Lower lobe of right lung (tissue), 2 donors: ENCODE results near the gene PHF2. TPM values are rescaled to one million over a fixed set of nuclear protein-coding genes. Genes with fewer than 3 reads are reported as not detected.

Experiments
- ATAC-seq, 2 donors: fragments of 200-7000 bp; cut with Tn5 transposase; one replicate each; pipeline ENCODE4 v1.9.1; 2020 to 2022; ENCODE audit warnings: mild to moderate bottlenecking in 2 of 2, moderate library complexity in 2 of 2
- DNase-seq: peaks from one replicate; pipeline ENCODE4 v3.0.0-alpha.2; 2020
- H3K27ac ChIP-seq: fragments of 200-600 bp; one replicate; pipeline ENCODE4 v1.8.0; 2022
- H3K27me3 ChIP-seq: fragments of 200-600 bp; one replicate; pipeline ENCODE4 v1.8.0; 2022; ENCODE audit warnings: low read depth
- H3K36me3 ChIP-seq: fragments of 200-600 bp; one replicate; pipeline ENCODE4 v1.8.0; 2022; ENCODE audit warnings: mild to moderate bottlenecking
- H3K4me1 ChIP-seq: fragments of 200-600 bp; one replicate; pipeline ENCODE4 v1.8.0; 2022
- H3K4me3 ChIP-seq: fragments of 200-600 bp; one replicate; pipeline ENCODE4 v1.8.0; 2022; ENCODE audit warnings: mild to moderate bottlenecking
- H3K9me3 ChIP-seq: fragments of 200-600 bp; one replicate; pipeline ENCODE4 v1.8.0; 2022
- intact Hi-C: fragments of 100-400 bp; cut with DNase I; formaldehyde crosslinking; loops from one replicate; pipeline ENCODE4 v1.11.0; 2022
- total RNA-seq: library from RNA; stranded (reverse); fragmentation: NEBNext Ultra II Directional; extraction: Animal tissue kit (Norgen Biotek cat#: 25700); gene quantifications from one replicate; pipeline ENCODE4 v1.2.1, GENCODE V29; 2021
- TF ChIP-seq, protein P1 (sequence below): fragments of 200-600 bp; IDR thresholded peaks from one replicate; pipeline ENCODE4 v1.8.0; 2022; ENCODE audit warnings: antibody characterized with exemption, mild to moderate bottlenecking
- donor health status: DM: no; HTN: yes; CAD: no; lungs with severe emphysema.

The PHF2 gene
- total RNA-seq, 1 donor from 2014 or later, result 39.1 TPM

DNA sequence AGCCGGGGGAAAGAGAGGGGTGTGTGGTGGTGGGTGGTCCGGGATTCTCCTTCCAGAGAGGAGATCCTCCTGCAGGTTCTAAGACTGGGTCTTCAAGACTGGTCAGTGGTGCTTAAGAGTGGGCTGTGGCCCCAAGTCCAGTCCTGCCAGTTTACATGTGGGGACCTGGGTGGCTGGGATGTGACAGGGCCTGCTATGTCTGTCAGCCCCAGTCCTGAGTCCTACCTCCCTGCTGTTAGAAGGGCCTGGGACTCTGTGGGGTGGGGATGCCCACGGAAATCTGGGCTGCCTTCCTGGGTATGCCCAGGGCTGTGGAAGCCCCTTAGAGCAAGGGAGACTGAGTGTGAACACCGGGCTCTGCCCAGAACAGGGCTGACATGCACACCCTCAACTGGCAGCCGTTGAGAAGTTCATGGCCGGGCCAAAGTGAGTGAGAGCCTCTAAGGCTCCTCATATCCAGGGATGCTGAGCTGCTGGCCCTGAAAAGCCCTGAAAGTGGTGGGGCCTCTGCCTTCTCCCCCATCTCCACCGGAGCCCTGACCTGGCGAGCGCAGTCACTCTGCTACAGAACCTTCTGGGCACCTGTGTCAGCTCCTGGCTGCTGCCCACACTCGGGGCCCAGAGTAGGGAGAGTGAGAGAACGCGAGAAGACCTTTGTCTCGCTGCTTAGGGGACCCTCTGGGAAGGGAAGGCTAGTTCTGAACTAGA, 1.7 kb downstream of the PHF2 start:
- H3K27ac ChIP-seq, result peak overlapping the region; percentile 87
- intact Hi-C loops, result no loop called here
- no peaks in the 10 kb centered on the region for H3K36me3 ChIP-seq
- ATAC-seq (no peak), DNase-seq (no peak)
- H3K27me3 ChIP-seq, result no peaks in the 10 kb centered on the region
- TF ChIP-seq, protein P1, sequence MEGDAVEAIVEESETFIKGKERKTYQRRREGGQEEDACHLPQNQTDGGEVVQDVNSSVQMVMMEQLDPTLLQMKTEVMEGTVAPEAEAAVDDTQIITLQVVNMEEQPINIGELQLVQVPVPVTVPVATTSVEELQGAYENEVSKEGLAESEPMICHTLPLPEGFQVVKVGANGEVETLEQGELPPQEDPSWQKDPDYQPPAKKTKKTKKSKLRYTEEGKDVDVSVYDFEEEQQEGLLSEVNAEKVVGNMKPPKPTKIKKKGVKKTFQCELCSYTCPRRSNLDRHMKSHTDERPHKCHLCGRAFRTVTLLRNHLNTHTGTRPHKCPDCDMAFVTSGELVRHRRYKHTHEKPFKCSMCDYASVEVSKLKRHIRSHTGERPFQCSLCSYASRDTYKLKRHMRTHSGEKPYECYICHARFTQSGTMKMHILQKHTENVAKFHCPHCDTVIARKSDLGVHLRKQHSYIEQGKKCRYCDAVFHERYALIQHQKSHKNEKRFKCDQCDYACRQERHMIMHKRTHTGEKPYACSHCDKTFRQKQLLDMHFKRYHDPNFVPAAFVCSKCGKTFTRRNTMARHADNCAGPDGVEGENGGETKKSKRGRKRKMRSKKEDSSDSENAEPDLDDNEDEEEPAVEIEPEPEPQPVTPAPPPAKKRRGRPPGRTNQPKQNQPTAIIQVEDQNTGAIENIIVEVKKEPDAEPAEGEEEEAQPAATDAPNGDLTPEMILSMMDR, result no peak
- peak overlapping the region; percentile 82 for H3K4me3 ChIP-seq
- no peaks in the 10 kb centered on the region for H3K9me3 ChIP-seq
- peaks cover 72% of the 10 kb centered on the region for H3K4me1 ChIP-seq

DNA sequence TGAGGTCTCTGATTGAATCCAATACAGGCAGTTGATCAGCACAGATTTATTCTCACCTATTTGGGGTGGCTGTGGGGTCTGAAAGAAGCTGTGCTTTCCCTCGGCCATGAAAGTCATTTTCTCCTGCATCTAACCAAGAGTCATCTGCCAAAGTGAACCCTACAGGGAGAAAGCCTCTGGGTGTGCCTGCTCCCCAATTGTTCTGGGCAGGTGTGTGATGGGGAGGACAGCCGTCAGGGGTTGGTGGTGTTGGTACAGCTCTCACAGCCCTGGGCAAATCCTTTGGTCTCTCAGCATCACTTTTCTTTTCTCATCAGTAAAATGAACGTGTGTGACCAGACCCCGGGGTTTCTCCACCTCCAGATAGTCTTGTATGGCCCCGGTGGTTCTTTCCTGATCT, 2.5 kb downstream of the PHF2 start:
- TF ChIP-seq, protein P1, result no peak
- ATAC-seq (no peak), DNase-seq (no peak)
- Histone ChIP-seq H3K36me3 (no peaks in the 10 kb centered on the region), H3K27ac (no peak overlapping the region), H3K4me3 (no peak overlapping the region), H3K27me3 (no peaks in the 10 kb centered on the region), H3K9me3 (no peaks in the 10 kb centered on the region), H3K4me1 (peaks cover 74% of the 10 kb centered on the region)
- intact Hi-C loops, result no loop called here

DNA sequence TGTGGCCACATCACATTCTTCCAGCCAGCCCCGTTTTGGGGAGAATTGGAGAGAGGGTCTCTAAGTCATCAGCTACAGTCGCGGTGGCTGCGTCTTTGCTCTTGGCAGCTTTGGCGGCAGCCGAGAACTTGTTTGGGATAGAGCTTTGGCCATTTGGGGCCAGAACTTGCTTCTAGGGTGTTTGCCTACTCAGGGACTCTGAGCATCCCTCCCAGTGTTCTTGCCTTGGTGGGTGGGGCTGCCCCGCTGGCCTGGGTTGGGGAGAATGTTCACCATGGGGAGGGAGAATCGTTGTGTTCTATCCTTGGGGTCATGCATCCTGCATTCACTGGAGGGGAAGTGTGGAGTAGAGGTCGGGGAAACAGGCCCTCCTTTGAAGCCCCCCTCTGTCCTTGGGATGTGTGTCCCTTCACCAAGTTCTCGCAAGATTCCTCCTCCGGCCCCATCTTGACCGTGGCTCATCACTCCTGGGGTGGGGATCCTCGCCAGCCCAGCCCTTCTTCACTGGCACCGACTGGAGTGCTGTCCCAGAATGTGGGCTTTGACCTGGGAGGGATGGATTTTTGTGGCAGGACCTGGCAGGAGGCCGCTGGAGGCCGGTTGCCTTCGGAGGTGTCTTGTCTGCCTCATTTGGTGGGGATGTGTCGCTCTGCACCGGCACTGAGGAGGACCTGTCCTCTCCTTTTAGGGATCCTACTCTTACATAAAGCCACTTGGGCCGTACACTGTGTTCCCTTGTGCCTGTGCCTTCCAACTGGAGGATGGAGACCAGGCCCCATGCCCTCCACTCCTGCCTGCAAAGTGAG, 3.5 kb downstream of the PHF2 start:
- Histone ChIP-seq H3K27me3 (no peaks in the 10 kb centered on the region), H3K4me1 (peaks cover 66% of the 10 kb centered on the region), H3K9me3 (no peaks in the 10 kb centered on the region), H3K27ac (peak overlapping the region; percentile 31), H3K36me3 (no peaks in the 10 kb centered on the region), H3K4me3 (no peak overlapping the region)
- intact Hi-C loops, result no loop called here
- ATAC-seq (no peak), DNase-seq (peak; percentile 40)
- TF ChIP-seq, protein P1, result no peak

DNA sequence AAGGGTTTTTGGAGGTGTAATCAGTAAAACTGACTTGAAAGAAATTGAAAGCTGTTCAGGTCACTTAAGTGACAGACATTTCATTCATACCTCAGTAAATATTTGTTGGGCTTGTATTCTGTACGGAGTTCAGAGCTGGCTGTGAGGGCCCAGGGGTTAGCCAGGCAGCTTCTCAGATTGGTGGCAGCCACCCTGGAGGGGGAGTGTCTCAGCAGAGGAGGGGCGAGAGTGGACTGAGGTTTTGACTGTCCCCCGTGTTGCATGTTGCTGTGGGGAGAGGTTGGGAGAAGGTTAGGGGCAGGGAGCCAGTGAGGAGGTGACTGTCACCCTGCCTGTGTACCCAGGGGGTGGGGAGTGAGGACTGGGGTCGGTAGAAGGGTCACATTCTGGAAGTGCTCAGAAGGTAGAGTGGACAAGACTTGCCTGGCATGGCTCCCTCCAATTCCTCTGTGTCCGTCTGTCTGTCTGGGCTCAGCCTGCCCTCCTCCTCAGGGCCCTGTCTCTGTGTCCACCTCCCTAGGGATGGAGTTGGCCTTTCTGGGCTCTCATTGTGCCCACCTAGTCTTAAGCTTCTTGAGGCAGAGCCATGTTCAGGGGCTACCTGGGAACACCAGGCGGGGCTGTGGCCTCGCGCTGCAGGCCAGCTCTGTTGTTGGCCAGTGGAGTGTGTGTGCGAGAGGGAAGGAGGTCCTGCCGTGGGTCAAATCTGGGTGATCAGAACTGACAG, 4.4 kb downstream of the PHF2 start:
- Histone ChIP-seq H3K4me1 (peaks cover 60% of the 10 kb centered on the region), H3K27ac (peak overlapping the region; percentile 62)
- peak; percentile 18 to 20 for ATAC-seq

DNA sequence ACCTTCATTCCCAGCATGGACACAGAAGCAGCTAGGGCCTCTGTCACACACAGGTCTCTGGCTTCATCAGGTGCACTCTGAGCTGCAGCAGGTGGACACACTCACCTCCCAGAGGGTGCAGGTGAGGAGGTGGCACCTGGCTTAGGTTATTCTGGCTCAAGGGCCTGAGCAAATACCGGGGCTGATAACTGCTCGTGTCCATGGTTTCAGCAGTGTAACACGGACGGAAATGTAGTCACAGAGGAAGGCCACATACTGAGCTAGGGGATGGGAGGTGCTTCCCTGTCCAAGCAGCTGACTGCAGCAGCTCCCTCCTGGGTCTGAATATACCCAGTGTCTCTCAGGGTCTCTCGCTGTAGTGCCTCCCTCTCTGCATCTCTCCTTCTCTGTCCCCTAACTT, 5.7 kb downstream of the PHF2 start:
- no peak overlapping the region for H3K4me3 ChIP-seq
- DNase-seq (peak; percentile 74), ATAC-seq (peak; percentile 89 to 92)
- TF ChIP-seq, protein P1, result no peak
- no peaks in the 10 kb centered on the region for H3K36me3 ChIP-seq
- no peaks in the 10 kb centered on the region for H3K9me3 ChIP-seq
- intact Hi-C loops, result no loop called here
- peaks cover 71% of the 10 kb centered on the region for H3K4me1 ChIP-seq
- H3K27me3 ChIP-seq, result no peaks in the 10 kb centered on the region
- peak overlapping the region; percentile 62 for H3K27ac ChIP-seq

More for the DNA sequence above, 4.4 kb downstream of the PHF2 start:
- no peaks in the 10 kb centered on the region for H3K9me3 ChIP-seq
- H3K27me3 ChIP-seq, result no peaks in the 10 kb centered on the region
- TF ChIP-seq, protein P1, result no peak
- DNase-seq, result peak; percentile 44
- H3K4me3 ChIP-seq, result no peak overlapping the region
- intact Hi-C loops, result no loop called here
- no peaks in the 10 kb centered on the region for H3K36me3 ChIP-seq
